Mucosa of gallbladder (tissue), 1 donor: Measurements from ENCODE around the gene PTAFR. TPM values are rescaled to one million over a fixed set of nuclear protein-coding genes. Genes with fewer than 3 reads are reported as not detected.

Source experiments
- DNase-seq: peaks from one replicate; pipeline ENCODE4 v3.0.0-alpha.2; 2020; ENCODE audit warnings: low spot score
- total RNA-seq: library from RNA; stranded (reverse); gene quantifications from one replicate; pipeline ENCODE4 v1.2.1, GENCODE V29; 2021
- donor health status: DM: no; HTN: no; CAD: no.

PTAFR gene
- total RNA-seq, 1 donor from 2014 or later, result 9.8 TPM

DNA sequence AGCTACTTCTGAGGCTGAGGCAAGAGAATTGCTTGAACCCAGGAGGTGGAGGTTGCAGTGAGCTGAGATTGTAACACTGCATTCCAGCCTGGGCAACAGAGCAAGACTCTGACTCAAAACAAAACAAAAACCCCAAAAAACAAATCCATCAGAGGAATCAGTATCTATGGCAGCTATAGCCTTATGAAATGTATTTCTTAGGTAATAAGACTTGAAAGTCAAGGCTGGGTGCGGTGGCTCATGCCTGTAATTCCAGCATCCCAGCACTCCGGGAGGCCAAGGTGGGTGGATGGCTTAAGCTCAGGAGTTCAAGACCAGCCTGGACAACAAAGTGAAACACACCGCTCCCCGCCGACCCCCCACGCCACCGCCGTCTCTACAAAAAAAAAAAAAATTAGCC, 56.9 kb downstream of the PTAFR start:
- no peak for DNase-seq

DNA sequence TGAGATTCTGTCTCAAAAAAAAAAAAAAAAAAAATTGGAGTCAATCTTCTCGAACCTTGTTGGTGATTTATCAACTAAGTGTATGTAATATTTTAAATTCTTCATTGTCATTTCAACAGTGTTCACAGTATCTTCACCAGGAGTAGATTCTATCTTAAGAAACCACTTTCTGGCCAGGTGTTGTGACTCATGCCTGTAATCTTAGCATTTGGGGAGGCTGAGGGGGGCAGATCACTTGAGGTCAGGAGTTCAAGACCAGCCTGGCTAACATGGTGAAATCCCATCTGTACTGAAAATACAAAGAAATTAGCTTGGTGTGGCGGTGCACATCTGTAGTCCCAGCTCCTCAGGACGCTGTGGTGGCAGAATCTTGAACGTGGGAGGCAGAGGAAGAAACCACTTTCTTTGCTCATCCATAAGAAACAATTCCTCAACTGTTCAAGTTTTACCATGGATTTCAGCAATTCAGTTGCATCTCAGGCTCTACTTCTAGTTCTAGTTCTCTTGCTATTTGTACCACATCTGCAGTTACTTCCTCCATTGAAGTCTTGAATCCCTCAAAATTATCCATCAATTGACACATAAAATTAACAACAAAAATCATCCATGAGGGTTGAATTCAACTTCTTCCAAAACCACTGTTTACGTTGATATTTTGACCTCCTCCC, 57.7 kb downstream of the PTAFR start:
- no peak for DNase-seq

DNA sequence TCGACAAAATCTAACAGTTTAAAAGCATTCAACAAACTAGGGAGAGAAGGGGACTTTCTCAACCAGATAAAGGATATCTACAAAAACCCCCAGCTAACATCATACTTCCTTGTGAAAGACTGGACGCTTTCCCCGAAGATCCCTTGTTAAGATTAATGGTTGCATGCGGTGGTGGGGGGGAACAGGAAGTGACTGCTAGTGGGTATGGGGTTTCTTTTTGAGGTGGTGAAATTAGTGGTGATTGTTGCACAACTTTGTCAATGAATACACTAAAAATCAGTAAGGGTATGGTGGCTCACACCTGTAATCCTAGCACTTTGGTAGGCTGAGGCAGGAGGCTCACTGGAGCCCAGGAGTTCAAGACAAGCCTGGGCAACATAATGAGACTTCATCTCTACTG, 61.2 kb downstream of the PTAFR start:
- peak; percentile 25 for DNase-seq

DNA sequence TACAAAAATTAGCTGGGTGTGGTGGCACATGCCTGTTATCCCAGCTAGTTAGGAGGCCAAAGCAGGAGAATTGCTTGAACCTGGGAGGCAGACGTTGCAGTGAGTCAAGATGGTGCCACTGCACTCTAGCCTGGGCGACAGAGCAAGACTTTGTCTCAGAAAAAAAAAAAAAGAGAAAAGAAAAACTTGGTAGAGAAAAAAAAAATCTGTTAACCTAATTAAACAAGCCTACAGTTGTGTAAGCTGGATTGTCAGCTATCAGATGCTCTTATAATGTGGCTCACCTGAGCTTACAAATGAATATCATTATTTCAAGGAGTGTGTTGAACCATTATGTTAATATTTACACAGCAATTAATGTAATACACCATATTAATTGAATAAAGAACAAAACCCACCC, 61.6 kb downstream of the PTAFR start:
- no peak for DNase-seq

DNA sequence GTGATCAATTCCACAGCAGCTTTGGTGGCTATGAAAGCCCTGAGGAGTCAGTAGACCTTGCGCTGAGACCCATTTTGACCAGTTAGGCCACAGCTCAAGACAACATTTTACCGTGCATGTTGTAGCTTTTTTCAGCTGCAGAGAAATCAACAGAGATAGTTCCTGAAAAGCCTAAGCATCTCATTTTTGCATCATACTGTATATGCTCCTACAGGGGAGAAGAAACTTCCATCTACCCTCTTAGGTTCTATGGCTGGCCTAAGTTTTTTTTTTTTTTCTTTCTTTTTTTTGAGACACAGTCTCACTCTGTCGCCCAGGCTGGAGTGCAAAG, 63.3 kb downstream of the PTAFR start:
- DNase-seq, result no peak

DNA sequence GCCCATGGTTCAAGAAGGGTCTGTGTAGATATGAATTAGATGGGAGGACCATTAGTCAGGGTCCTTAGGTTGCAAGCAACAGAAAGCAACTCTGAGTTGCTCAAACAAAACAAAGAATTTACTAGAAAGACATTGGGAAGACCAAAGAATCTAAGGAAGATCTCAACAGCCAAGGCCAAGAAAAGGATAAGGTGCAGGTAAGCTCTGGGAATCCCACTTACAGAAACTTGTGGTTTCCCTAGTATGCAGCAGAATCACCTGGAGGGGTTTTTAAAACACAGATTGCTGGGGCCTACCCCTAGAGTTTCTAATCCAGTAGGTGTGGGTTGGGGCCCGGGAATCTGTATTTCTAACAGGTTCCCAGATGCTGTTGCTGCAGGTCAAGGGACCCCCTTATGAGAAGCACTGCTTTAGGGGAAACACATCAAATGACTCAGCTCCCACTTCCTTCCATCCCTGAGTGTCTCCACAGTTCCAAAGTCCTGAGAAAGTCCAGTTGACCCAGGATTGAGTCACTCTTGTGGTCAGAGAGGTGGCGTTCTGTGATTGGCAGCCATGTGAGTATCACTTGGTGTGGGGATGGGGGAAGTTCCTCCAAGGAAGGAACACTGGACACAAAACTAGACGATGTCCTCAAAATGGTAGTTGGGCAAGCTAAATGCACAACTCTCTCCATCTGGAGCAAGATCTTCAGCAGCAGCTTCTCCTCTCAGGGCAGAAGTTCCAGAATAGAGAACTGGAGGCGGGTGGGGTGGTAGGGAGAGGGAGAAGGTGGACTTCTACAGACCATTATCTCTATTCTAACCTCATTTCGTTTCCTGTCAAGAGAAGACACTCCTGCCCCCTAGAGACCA, 63.9 kb downstream of the PTAFR start:
- no peak for DNase-seq

DNA sequence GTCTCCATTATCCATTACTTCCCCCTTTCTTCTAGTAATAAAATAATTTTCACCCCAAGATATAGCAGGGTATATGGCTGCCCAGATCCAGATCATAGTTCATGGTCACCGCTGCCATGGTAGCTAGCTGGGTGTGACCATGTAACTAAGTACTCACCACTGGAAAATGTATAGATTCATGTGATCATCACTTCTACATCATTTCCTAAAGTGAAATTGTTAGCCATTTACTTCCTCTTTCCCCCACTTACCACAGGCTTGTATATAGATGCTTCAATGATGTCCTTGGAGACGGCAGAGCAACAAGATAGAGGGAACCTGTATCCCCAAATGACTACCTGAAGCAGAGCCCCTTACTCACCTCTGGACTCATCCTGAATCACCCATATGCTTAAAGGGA, 65.3 kb downstream of the PTAFR start:
- DNase-seq, result no peak

DNA sequence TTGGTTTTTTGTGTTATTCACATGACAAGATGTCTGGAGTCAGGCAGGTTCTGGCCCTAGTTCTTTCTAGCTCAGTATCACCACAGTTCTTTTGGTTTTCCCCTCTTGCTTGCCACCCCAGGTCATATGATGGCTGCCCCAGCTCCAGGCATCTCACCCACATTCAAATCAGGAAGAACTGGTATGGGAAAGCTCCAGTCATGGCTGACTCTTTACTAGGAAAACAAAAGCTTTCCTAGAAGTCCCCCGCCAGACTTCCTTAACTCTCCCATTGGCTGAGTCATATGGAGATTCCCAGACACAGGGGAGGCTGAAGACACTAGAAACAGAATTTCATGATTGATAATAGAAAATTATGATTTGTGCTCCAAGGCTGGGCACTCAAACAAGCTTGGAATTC, 65.9 kb downstream of the PTAFR start:
- DNase-seq, result no peak

DNA sequence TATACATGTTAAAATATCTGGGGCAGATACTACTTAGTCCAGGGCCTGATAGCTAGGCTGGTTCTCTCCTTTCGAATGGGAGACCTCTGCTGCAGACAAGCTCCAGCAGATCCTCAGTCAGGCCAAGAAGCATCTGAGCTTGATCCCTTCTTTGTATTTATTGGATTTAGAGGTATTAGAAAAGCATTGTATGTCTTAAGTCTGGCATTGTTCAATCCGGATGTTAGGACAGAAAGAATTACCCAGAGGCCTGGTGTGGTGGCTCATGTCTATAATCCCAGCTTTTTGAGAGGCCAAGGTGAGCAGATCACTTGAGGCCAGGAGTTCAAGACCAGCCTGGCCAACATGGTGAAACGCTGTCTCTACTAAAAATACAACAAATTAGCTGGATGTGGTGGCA, 66.9 kb downstream of the PTAFR start:
- DNase-seq, result no peak

DNA sequence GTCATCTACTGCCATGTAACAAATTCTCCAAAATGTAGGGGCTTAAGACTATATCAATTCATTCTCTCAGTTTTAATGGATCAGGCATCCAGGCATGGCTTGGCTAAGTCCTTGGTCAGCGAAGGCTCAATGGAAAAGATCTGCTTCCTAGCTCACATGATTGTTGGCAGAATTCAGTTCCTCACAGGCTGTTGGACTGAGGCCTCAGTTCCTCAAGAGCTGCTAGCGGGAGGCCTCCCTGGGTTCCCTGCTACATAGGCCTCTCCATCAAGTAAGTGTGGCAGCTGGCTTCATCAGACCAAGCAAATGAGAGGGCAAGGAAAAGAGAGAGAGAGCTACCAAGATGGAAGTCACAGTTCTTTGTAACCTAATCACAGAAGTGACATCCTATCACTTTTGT, 68.5 kb downstream of the PTAFR start:
- DNase-seq, result no peak

DNA sequence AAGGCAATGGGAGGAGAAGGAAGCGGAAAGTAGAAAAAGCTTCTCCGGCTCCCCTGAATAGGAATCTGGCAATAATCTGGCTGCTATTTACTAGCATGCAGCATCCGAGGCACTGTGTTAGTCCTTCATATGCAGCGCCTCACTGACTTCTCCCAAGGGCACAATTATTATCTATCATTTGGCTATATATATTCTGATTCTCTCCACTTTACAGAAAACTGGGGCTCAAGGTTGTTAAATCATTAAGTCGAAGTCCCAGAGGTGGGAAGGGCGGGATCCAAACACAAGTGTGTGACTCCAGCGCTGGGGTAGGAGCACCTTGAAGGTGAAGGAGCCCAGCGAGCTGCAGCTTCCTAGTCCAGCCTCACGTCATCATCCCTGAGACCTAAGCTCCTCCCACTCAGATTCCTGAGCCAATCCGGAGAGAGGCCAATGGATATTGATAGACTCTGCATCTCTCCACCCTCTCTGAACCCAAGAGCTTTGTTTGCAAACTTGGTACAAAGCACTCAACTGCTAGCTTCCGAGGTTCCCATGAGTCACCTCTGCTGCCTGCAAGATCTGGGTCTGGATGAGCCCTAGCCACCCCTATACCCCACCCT, 71.5 kb downstream of the PTAFR start:
- peak; percentile 79 for DNase-seq

DNA sequence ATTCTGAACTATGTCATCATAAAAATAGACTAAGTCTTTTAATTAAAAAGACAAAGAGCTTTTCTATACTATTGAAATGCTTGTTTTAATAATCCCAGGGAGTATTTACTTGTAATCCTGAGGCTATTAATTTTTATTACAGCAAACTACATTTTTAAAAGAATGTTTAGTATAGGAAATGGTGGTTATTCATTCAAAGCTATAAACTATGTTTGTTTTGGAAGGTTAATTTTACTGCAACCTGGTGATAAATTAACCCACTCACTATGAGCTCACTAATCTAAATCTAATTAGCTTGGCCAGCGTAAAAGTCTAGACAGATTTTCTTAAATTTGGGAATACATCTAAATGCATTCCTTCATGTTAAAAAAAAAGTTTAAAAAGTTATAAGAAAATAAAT, 74.3 kb downstream of the PTAFR start:
- no peak for DNase-seq

DNA sequence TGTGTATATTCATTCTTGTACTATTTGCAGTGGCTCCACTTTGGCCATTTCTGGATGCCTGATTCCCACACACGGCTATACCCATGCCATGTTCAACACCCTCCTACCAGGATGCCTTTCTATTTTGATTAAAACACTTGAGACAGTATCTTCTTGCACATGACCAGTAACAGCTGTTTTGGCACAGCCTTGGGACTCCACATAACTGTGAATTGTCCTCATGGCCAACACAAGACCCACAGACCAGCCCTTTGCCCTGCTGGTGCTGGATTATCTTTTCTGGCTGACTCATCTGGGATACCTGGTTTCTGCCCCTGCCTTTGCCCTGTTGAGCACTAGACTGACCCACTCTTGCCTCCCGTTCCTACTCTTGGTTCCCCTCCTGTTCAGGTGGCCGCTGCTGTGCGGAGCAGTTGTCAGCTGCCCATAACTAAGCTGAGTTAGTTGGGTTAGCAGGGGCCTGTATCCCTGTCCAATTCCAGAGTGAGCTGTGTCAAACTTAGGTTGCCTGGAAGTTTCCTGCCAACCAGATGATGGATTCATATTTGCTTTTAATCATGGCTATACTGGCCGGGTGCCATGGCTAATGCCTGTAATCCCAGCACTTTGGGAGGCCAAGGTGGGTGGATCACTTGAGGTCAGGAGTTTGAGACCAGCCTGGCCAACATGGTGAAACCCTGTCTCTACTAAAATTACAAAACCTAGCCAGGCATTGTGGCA, 77.3 kb downstream of the PTAFR start:
- no peak for DNase-seq

Other genes with a start within 250 kb of the PTAFR start
- gene SMPDL3B, start 241.7 kb downstream of the PTAFR start, total RNA-seq, result 7.0 TPM
- 10.9 TPM for gene XKR8, start 216.7 kb downstream of the PTAFR start, total RNA-seq
- 19.0 TPM for gene EYA3, start 88.1 kb downstream of the PTAFR start, total RNA-seq
- gene DNAJC8, start 56.3 kb upstream of the PTAFR start, total RNA-seq, result 61.9 TPM
- gene ATP5IF1, start 59.4 kb upstream of the PTAFR start, total RNA-seq, result 208 TPM
- gene SESN2, start 82.8 kb upstream of the PTAFR start, total RNA-seq, result 19.6 TPM
- 13.1 TPM for gene MED18, start 152.3 kb upstream of the PTAFR start, total RNA-seq
- 36.5 TPM for gene PHACTR4, start 193.1 kb upstream of the PTAFR start, total RNA-seq